Measurements from ENCODE around the gene TMEM174.
"Not testable (repeated sequence)": the region's sequence is repeated elsewhere in the genome, so short reads cannot be mapped to it uniquely, and the experiment has no call there.

TMEM174 gene

GRCh38 chr5:73219336-73219735, 46.3 kb downstream of the TMEM174 start:
- not testable (repeated sequence) for H3K9me3 ChIP-seq (ENCODE audit: control insufficient read depth, low read length); H3K4me3 ChIP-seq (ENCODE audit: insufficient read depth, low read depth, low read length); H3K27ac ChIP-seq (ENCODE audit: insufficient read depth, low read depth, low read length, poor library complexity, severe bottlenecking); H3K36me3 ChIP-seq (ENCODE audit: control insufficient read depth, insufficient read depth, low read length)
- Histone ChIP-seq H3K27me3 (ENCODE audit: control insufficient read depth, insufficient read depth, low read length, poor library complexity, severe bottlenecking) (peaks cover 54% of the 10 kb centered on the region), H3K4me1 (ENCODE audit: control insufficient read depth, insufficient read depth, low read length) (peaks cover 12% of the 10 kb centered on the region)
- WGBS, 2 experiments = 94 to 100% methylated on average over 2 to 3 of the region's 3 CpGs

GRCh38 chr5:73221161-73221560, 48.2 kb downstream of the TMEM174 start:
- H3K27ac ChIP-seq (ENCODE audit: insufficient read depth, low read depth, low read length, poor library complexity, severe bottlenecking) = no peak overlapping the region
- no peaks in the 10 kb centered on the region for H3K9me3 ChIP-seq (ENCODE audit: control insufficient read depth, low read length)
- H3K4me3 ChIP-seq (ENCODE audit: insufficient read depth, low read depth, low read length) = no peak overlapping the region
- no peaks in the 10 kb centered on the region for H3K4me1 ChIP-seq (ENCODE audit: control insufficient read depth, insufficient read depth, low read length)
- H3K27me3 ChIP-seq (ENCODE audit: control insufficient read depth, insufficient read depth, low read length, poor library complexity, severe bottlenecking) = peaks cover 54% of the 10 kb centered on the region
- no CpG with 5 or more reads among the region's 1 CpG for WGBS, 2 experiments
- no peaks in the 10 kb centered on the region for H3K36me3 ChIP-seq (ENCODE audit: control insufficient read depth, insufficient read depth, low read length)

DNA sequence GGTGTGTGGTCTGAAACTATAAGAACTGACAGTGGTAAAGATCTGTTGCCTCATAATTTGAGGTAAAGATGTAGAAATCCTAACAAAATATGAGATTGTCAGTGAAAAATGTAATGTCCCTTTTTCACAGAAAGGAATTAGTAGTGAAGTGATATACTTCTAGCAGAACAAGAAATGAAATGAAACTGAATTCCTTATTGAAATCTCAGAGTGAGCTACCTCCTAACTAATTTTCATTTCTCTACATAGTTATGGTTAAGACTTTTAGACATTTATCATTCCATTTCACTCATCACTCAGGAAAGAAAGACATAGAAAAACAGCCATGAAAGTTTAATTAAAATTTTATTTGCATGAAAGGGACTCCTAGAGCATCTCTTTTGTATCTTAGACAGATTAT, 48.7 kb downstream of the TMEM174 start:
- Histone ChIP-seq H3K36me3 (ENCODE audit: control insufficient read depth, insufficient read depth, low read length) (no peaks in the 10 kb centered on the region), H3K27me3 (ENCODE audit: control insufficient read depth, insufficient read depth, low read length, poor library complexity, severe bottlenecking) (peaks cover 53% of the 10 kb centered on the region), H3K9me3 (ENCODE audit: control insufficient read depth, low read length) (no peaks in the 10 kb centered on the region), H3K4me1 (ENCODE audit: control insufficient read depth, insufficient read depth, low read length) (no peaks in the 10 kb centered on the region), H3K27ac (ENCODE audit: insufficient read depth, low read depth, low read length, poor library complexity, severe bottlenecking) (no peak overlapping the region), H3K4me3 (ENCODE audit: insufficient read depth, low read depth, low read length) (no peak overlapping the region)

- no peaks in the 10 kb centered on the region for H3K9me3 ChIP-seq (ENCODE audit: control insufficient read depth, low read length)
- WGBS, 2 experiments = 69 to 71% methylated on average over 3 to 4 of the region's 4 CpGs
- peaks cover 49% of the 10 kb centered on the region for H3K27me3 ChIP-seq (ENCODE audit: control insufficient read depth, insufficient read depth, low read length, poor library complexity, severe bottlenecking)
- H3K4me1 ChIP-seq (ENCODE audit: control insufficient read depth, insufficient read depth, low read length) = no peaks in the 10 kb centered on the region
- no peaks in the 10 kb centered on the region for H3K36me3 ChIP-seq (ENCODE audit: control insufficient read depth, insufficient read depth, low read length)
- no peak overlapping the region for H3K4me3 ChIP-seq (ENCODE audit: insufficient read depth, low read depth, low read length)
- H3K27ac ChIP-seq (ENCODE audit: insufficient read depth, low read depth, low read length, poor library complexity, severe bottlenecking) = no peak overlapping the region
Observed at GRCh38 chr5:73222173-73222572, 49.2 kb downstream of the TMEM174 start.

All from ectodermal cell (in vitro differentiated cells).